GM19372 (cell line): ENCODE measurements around the gene TTYH2.
"Not testable (repeated sequence)": the region's sequence is repeated elsewhere in the genome, so short reads cannot be mapped to it uniquely, and the experiment has no call there.

Source experiments
- ATAC-seq: cut with Tn5 transposase; IDR thresholded peaks from one replicate; pipeline ENCODE4 v1.9.1; 2021; ENCODE audit warnings: mild to moderate bottlenecking, low read depth, moderate library complexity; ENCODE audit not compliant: unreplicated experiment

TTYH2 gene, protein sequence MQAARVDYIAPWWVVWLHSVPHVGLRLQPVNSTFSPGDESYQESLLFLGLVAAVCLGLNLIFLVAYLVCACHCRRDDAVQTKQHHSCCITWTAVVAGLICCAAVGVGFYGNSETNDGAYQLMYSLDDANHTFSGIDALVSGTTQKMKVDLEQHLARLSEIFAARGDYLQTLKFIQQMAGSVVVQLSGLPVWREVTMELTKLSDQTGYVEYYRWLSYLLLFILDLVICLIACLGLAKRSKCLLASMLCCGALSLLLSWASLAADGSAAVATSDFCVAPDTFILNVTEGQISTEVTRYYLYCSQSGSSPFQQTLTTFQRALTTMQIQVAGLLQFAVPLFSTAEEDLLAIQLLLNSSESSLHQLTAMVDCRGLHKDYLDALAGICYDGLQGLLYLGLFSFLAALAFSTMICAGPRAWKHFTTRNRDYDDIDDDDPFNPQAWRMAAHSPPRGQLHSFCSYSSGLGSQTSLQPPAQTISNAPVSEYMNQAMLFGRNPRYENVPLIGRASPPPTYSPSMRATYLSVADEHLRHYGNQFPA

GRCh38 chr17:74212913-74213791 lies at the start of gene TTYH2:
Gene TTYH2 (plus strand): TSS chr17:74213571. CDS start chr17:74213588, 17 bp downstream.
- ATAC-seq = peak; percentile 68

GRCh38 chr17:74163836-74164235 lies 49.5 kb upstream of the TTYH2 start:
- no peak for ATAC-seq

DNA sequence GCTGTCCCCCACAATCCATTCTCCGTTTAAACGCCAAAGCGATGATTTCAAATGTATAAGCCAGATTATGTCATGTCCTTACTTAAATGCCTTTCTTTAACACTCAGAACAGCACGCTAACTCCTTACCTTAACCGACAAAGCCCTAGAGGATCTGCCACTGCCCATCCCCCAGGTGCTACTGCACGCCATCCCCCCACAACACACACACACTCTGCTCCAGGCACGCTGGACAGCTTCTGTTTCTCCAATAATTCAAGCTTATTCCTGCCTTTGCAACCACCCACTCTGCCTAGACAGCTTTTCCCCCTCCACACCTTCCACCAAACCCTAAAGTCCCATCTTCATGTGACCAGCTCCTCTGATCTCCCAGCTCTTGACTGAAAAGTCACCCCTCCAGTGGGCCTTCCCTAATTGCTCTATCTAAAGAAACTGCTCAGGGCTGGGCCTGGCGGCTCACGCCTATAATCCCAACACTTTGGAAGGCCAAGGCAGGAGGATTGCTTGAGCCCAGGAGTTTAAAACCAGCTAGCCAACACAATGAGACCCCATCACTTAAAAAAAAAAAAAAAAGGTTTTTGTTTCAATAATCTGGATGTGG lies 48.8 kb upstream of the TTYH2 start:
- ATAC-seq = no peak

DNA sequence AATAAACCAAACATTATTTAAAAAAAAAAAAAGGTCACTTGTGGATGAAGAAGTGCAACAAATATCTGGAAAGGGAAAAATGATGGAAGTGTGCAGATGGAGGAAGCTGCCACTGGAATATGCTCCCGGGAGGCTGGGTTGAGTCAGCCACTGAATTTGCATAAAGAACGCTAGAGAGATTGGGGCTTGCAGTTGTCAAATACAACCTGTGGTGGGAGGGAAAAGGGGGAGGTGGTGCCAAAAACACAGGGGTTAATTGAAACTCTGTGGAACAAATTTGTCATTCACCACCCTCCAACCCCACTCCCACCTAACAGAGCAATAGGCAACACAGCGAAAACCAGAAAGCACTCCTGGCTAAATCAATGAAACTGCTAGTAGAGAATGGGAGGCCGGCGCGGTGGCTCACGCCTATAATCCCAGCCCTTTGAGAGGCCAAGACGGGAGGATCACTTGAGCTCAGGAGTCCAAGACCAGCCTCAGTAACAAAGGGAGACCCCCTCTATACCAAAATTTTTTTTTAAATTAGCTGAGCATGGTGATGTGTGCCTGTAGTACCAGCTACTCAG lies 47.5 kb upstream of the TTYH2 start:
- ATAC-seq = no peak

GRCh38 chr17:74170924-74171323 lies 42.4 kb upstream of the TTYH2 start:
- ATAC-seq = no peak

DNA sequence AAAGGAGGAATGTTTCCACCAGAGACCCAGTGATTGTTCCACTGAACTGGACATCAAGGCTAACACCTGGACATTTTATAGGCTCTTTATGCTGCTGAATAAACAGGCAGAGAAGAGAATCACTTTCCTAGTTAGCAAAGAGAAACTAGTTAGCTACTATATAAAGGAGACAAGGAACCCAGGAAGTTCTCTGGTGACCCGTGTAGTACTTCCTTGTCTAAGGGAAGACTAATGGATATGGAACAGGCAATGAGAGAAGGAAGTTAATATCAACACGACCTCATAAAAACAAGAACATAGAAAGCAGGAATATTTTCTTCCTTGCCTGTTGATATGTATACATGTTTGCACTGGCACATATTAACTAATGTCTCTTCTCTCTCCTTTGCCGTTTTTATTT lies 40.7 kb upstream of the TTYH2 start:
- ATAC-seq = no peak

DNA sequence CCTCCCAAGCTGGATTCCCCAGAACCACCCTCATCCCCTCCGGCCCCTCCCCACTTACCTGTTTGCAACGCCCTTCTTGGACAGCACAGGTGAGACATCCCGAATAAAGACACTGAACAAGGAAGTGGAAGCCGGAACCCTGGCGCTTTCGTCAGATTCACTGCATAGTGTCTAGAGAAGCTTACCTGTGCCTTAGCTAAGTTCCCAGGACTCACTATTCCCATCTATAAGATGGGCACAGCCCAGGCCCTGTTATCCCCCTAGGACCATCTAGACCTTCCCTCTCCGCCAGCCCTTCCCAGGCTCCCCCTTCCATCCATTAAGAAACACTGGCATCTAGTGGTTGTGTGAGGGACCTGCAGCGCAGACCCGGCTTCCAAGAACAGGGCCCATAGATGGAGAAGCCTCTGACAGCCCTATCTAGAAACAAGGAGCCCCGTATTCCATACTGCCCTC lies 36.8 kb upstream of the TTYH2 start:
- ATAC-seq = no peak

DNA sequence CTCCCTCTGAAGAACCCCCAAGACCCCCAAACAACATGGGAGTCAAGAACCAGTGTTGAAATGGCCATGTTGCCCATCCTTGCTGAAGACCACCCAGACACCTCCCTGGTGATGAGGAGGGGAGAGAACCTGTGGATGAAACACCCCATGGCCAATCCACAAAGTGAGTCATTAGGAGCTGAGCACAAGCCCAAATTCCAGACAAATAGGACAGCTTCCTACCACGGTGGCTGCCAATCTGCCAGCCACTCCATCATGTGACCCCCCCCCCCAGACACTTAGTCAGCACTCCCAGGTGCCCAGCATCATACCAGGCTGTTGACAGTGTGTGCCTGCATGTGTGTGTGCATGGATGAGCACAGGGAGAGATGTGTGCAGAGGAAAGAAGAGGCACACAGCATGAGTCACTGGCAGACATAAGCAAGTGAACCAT lies 36.3 kb upstream of the TTYH2 start:
- no peak for ATAC-seq

GRCh38 chr17:74179576-74179975 lies 33.8 kb upstream of the TTYH2 start:
- ATAC-seq = no peak

GRCh38 chr17:74180336-74180735 lies 33.0 kb upstream of the TTYH2 start:
- ATAC-seq = no peak

- no peak for ATAC-seq
Observed at GRCh38 chr17:74181341-74181740, 32.0 kb upstream of the TTYH2 start.

- no peak for ATAC-seq
Observed at GRCh38 chr17:74182041-74182723, 31.2 kb upstream of the TTYH2 start.

- no peak for ATAC-seq
Observed at GRCh38 chr17:74183411-74183810, 30.0 kb upstream of the TTYH2 start.

DNA sequence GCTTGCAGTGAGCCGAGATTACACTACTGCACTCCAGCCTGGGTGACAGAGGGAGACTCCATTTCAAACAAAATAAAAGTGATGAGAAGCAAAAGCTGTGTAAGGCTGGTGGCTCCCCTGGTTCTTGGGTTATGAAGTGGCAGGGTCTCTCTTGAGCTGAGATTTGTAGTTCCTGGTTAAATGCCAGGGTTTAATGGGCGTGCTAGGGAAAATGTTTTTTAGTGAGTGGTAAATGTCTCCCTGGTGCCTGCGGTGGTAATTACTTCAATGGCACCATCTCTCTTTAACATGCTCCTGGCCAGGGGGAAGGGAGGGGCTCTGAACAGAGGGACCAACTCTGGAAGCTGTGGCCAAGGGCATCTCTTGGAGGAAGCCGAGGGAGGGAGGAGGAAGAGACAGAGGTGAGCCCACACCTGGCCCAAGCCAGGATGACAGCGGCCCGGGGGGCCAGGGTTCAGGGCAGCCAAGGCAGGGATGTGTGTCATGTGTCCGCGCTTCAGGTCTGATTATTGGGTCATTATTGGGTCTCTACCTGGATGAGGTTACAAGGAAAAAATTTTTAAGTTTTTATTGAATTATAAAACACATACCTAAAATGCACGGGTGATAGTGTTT lies 27.7 kb upstream of the TTYH2 start:
- no peak for ATAC-seq

- ATAC-seq = no peak
Observed at GRCh38 chr17:74186498-74186897, 26.9 kb upstream of the TTYH2 start.

DNA sequence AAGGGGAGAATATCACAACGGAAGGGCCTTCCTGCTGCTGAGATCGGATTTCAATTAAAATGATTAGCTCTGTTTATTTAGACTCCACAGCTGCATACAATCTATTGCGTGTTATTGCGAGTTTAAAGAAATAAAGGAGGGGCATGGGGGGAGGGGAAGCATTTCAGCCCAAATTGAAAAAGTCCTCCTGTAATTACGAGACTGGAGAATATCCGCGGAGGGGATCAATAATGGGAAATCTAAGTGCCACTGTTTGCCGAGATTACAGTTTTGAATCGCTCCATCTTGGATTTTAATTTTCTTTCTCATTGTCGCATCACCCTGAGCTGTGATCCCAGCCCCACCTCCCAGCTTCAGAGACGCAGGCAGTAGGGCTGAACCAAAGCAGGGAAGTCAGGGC lies 25.6 kb upstream of the TTYH2 start:
- ATAC-seq = no peak

DNA sequence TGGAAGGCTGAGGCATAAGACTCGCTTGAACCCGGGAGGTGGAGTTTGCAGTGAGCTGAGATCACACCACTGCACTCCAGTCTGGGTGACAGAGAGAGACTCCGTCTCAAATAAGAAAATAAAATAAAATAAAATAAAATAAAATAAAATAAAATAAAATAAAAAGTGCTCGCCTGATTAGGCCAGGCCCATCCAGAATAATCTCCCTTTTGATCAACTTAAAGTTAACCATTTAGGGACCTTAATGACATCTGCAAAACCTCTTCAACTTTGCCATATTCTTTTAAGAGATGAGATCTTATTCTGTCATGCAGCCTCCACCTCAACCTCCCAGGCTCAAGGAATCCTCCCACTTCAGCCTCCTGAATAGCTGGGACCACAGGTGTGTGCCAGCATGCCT lies 24.7 kb upstream of the TTYH2 start:
- not testable (repeated sequence) for ATAC-seq

DNA sequence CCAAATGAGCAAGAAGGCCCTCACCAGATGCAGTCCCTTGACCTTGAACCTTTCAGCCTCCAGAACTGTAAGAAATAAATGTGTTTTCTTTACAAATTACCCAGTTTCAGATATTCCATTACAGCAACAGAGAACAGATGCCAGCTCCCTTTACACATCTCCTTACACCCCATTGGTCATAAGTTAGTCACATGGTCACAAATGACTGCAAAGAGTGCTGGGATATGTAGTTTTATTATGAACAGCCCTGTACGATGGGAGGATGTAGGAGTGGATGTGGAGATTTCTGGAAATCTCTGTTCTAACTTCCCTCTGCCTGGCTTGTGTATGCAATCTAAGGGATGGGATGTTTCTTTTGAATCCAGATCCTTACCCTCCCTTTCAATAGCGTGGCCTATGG lies 23.2 kb upstream of the TTYH2 start:
- peak; percentile 62 for ATAC-seq

- ATAC-seq = no peak
Observed at GRCh38 chr17:74190807-74191406, 22.5 kb upstream of the TTYH2 start.
